Panc1 (cell line): ENCODE results near the gene KRT7. TPM values are rescaled to one million over a fixed set of nuclear protein-coding genes. Genes with fewer than 3 reads are reported as not detected.

ENCODE experiments used
- ATAC-seq: fragments of 200-7000 bp; cut with Tn5 transposase; 2 replicates; pipeline ENCODE4 v1.9.1; 2020; ENCODE audit warnings: mild to moderate bottlenecking, moderate library complexity
- Bru-seq: library from RNA; stranded (reverse); fragments of 400-500 nt; gene quantifications from one replicate; lab custom pipeline; 2021; lab: Mats Ljungman, UMichigan
- BruChase-seq, 2 experiments: library from RNA; stranded (reverse); fragments of 400-500 nt; gene quantifications; one replicate each; lab custom pipeline; 2021; lab: Mats Ljungman, UMichigan
- BruUV-seq: library from RNA; stranded (reverse); fragments of 400-500 nt; replicated peaks from 2 replicates; lab custom pipeline; 2021; lab: Mats Ljungman, UMichigan
- CTCF ChIA-PET: fragments of 300-600 bp; sonication (Branson Sonifier 250); formaldehyde crosslinking; loops from one replicate; lab custom pipeline; 2022; ENCODE audit warnings: antibody characterized with exemption; lab: Charles Lee
- POLR2A ChIA-PET: fragments of 300-600 bp; sonication (Branson Sonifier 250); formaldehyde crosslinking; loops from one replicate; lab custom pipeline; 2022; ENCODE audit warnings: antibody characterized with exemption; lab: Charles Lee
- DNase-seq: peaks from one replicate; pipeline ENCODE4 v3.0.0-alpha.2; 2010; ENCODE audit warnings: low read depth, low spot score
- H3K27ac ChIP-seq: 2 replicates; pipeline ENCODE4 v1.5.1; 2011; ENCODE audit warnings: mild to moderate bottlenecking, low read length, inconsistent platforms
- H3K27me3 ChIP-seq: fragments of 200-500 bp; sonication (Bioruptor generic); 2 replicates; pipeline ENCODE4 v1.6.0; 2014; ENCODE audit warnings: low read length, inconsistent platforms; ENCODE audit not compliant: control insufficient read depth, insufficient read depth
- H3K36me3 ChIP-seq: fragments of 200-500 bp; sonication (Bioruptor generic); 2 replicates; pipeline ENCODE4 v1.5.1; 2014; ENCODE audit warnings: inconsistent platforms, mild to moderate bottlenecking, low read length, moderate library complexity; ENCODE audit not compliant: control insufficient read depth, insufficient read depth
- H3K4me1 ChIP-seq: 2 replicates; pipeline ENCODE4 v1.5.1; 2011; ENCODE audit warnings: inconsistent platforms, mild to moderate bottlenecking, low read length, moderate library complexity; ENCODE audit not compliant: control insufficient read depth, insufficient read depth
- H3K4me3 ChIP-seq, 2 experiments: 2 replicates each; pipeline ENCODE4 v1.5.1; 2011 to 2012; ENCODE audit warnings: low read depth in 2 of 2, low read length in 2 of 2, mild to moderate bottlenecking in 2 of 2, inconsistent platforms in 1 of 2, moderate library complexity in 1 of 2
- H3K9me3 ChIP-seq: fragments of 200-500 bp; sonication (Bioruptor generic); 2 replicates; pipeline ENCODE4 v1.5.1; 2014; ENCODE audit warnings: low read depth, mild to moderate bottlenecking, inconsistent platforms, low read length, moderate library complexity; ENCODE audit not compliant: control insufficient read depth, insufficient read depth
- POLR2AphosphoS5 ChIP-seq: IDR thresholded peaks from 2 replicates; pipeline ENCODE4 v1.6.1; 2012; ENCODE audit warnings: mild to moderate bottlenecking, low read depth, low read length, moderate library complexity
- SIN3A ChIP-seq: IDR thresholded peaks from 2 replicates; pipeline ENCODE4 v1.6.1; 2012; ENCODE audit warnings: low read depth, mild to moderate bottlenecking, low read length, moderate library complexity, borderline replicate concordance; ENCODE audit not compliant: insufficient read depth
- TCF7L2 ChIP-seq: IDR thresholded peaks from 2 replicates; pipeline ENCODE4 v1.6.1; 2011; ENCODE audit warnings: mild to moderate bottlenecking, low read depth, low read length, inconsistent platforms
- in situ Hi-C: cut with HindIII; loops from 2 replicates; pipeline ENCODE4 v1.10.0; 2016; ENCODE audit warnings: low sequenced_read_pairs, low pct_unique_long_range_greater_than_20kb
- intact Hi-C: fragments of 100-400 bp; cut with micrococcal nuclease; formaldehyde crosslinking; loops from one replicate; pipeline ENCODE4 v1.10.0; 2022; ENCODE audit not compliant: unreplicated experiment
- long read RNA-seq: library from polyadenylated mRNA; unstranded; transcript quantifications from one replicate; pipeline ENCODE4 v2.0.0, GENCODE V29; 2021; ENCODE audit not compliant: unreplicated experiment
- polyA plus RNA-seq: library from polyadenylated mRNA; unstranded; fragments of >200 nt; gene quantifications from one replicate; pipeline ENCODE4 v1.2.1, GENCODE V29; 2012; ENCODE audit warnings: missing spikeins; ENCODE audit not compliant: insufficient read length
- total RNA-seq: library from RNA; stranded (reverse); gene quantifications from one replicate; pipeline ENCODE4 v1.2.1, GENCODE V29; 2021; ENCODE audit not compliant: unreplicated experiment
- TF ChIP-seq, protein P1 (sequence below): fragments of 450-650 bp; IDR thresholded peaks from 2 replicates; pipeline ENCODE4 v1.5.1; 2017; ENCODE audit warnings: mild to moderate bottlenecking
- TF ChIP-seq, protein P2 (sequence below), 2 experiments: IDR thresholded peaks; 2 replicates each; pipeline ENCODE4 v1.6.1; 2011 to 2012; ENCODE audit warnings: low read depth in 2 of 2, control low read depth in 1 of 2, low read length in 1 of 2, mild to moderate bottlenecking in 1 of 2, moderate library complexity in 1 of 2; ENCODE audit not compliant: insufficient read depth in 1 of 2

Gene KRT7
- total RNA-seq (16.8 TPM), Bru-seq, nascent RNA (percentile 45 among the genes with signal in this experiment), BruChase-seq, experiment 1, labeled RNA remaining after a 2-hour chase (percentile 42 among the genes with signal in this experiment), BruChase-seq, experiment 2, labeled RNA remaining after a 6-hour chase (percentile 44 among the genes with signal in this experiment)
- polyA plus RNA-seq, result 19.1 TPM
- long read RNA-seq, partial matches to known transcripts, result 0 of 3 reads
- long read RNA-seq, other reads (novel, unspliced or antisense), result 2 of 3 reads

DNA sequence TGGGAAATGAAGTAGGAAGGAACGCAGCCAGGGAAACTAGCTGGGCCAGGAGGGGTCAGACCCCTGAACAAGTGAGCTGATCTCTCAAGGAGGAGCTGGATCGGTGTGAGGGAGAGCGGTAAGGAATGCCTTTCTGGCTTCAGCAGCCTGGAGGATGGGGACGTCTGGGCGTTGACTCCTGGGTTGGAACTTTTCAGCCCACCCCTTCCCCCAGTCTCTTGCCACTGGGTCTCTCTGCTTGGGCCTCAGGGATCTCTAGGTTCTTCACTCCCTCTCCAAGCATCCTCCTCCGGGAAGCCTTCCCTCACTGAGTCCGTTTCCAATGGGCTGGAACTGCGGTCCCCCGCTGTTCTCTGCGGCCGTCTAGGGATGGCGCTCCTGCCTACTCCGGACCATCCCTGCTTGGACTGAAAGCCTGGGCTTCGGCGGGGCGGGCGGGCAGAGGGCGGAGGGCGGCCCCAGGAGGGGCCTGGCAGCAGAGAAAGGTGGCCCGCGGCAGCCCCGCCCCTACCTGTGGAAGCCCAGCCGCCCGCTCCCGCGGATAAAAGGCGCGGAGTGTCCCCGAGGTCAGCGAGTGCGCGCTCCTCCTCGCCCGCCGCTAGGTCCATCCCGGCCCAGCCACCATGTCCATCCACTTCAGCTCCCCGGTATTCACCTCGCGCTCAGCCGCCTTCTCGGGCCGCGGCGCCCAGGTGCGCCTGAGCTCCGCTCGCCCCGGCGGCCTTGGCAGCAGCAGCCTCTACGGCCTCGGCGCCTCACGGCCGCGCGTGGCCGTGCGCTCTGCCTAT lies at the start of gene KRT7:
Gene KRT7, plus strand, starts transcription at position 570 of the 788 bp plus-strand sequence. Its CDS starts 54 bp downstream, at position 624.
- Histone ChIP-seq H3K36me3 (no peaks in the 10 kb centered on the region), H3K27ac (peak within 1 kb of the TSS; percentile 83), H3K4me3 (no peak within 1 kb of the TSS), H3K9me3 (no peaks in the 10 kb centered on the region), H3K4me1 (peaks cover 49% of the 10 kb centered on the region), H3K27me3 (no peaks in the 10 kb centered on the region)
- intact Hi-C loops (no loop called here), in situ Hi-C loops (no loop called here)
- no peak for DNase-seq
- ATAC-seq, result no peak
- BruUV-seq, result no TSS peak
- ChIA-PET CTCF (no interaction called here), POLR2A (no interaction called here)
- TF ChIP-seq POLR2AphosphoS5 (no peak), TCF7L2 (no peak), SIN3A (no peak)
- TF ChIP-seq, protein P1, sequence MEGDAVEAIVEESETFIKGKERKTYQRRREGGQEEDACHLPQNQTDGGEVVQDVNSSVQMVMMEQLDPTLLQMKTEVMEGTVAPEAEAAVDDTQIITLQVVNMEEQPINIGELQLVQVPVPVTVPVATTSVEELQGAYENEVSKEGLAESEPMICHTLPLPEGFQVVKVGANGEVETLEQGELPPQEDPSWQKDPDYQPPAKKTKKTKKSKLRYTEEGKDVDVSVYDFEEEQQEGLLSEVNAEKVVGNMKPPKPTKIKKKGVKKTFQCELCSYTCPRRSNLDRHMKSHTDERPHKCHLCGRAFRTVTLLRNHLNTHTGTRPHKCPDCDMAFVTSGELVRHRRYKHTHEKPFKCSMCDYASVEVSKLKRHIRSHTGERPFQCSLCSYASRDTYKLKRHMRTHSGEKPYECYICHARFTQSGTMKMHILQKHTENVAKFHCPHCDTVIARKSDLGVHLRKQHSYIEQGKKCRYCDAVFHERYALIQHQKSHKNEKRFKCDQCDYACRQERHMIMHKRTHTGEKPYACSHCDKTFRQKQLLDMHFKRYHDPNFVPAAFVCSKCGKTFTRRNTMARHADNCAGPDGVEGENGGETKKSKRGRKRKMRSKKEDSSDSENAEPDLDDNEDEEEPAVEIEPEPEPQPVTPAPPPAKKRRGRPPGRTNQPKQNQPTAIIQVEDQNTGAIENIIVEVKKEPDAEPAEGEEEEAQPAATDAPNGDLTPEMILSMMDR, result no peak
- TF ChIP-seq, protein P2, sequence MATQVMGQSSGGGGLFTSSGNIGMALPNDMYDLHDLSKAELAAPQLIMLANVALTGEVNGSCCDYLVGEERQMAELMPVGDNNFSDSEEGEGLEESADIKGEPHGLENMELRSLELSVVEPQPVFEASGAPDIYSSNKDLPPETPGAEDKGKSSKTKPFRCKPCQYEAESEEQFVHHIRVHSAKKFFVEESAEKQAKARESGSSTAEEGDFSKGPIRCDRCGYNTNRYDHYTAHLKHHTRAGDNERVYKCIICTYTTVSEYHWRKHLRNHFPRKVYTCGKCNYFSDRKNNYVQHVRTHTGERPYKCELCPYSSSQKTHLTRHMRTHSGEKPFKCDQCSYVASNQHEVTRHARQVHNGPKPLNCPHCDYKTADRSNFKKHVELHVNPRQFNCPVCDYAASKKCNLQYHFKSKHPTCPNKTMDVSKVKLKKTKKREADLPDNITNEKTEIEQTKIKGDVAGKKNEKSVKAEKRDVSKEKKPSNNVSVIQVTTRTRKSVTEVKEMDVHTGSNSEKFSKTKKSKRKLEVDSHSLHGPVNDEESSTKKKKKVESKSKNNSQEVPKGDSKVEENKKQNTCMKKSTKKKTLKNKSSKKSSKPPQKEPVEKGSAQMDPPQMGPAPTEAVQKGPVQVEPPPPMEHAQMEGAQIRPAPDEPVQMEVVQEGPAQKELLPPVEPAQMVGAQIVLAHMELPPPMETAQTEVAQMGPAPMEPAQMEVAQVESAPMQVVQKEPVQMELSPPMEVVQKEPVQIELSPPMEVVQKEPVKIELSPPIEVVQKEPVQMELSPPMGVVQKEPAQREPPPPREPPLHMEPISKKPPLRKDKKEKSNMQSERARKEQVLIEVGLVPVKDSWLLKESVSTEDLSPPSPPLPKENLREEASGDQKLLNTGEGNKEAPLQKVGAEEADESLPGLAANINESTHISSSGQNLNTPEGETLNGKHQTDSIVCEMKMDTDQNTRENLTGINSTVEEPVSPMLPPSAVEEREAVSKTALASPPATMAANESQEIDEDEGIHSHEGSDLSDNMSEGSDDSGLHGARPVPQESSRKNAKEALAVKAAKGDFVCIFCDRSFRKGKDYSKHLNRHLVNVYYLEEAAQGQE (IDR thresholded peaks at IDR 0.05; ENCODE audit: insufficient read depth in 1 of 2, low read depth in 2 of 2, low read length in 1 of 2), result no peak

DNA sequence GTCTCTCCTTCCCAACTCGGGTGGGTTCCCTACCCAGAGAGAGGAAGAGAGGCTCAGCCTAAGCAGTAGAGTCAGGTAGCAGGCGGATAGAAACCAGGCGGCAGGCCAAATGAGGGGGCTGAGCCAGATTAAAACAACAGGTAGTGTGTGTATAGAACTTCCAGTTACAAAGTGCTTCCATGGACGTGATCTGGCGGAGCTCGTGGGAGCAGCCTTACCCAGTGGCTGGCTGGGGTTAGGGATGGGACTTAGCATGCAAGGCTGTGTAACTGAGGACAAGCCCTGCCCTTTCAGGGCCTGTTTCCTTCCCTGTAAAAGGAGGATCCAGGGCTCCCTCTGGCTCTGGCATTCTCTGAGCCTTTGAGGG lies 49.5 kb upstream of the KRT7 start:
- Histone ChIP-seq H3K9me3 (no peaks in the 10 kb centered on the region), H3K27me3 (no peaks in the 10 kb centered on the region), H3K4me1 (peaks cover 77% of the 10 kb centered on the region), H3K4me3 (no peak overlapping the region), H3K36me3 (no peaks in the 10 kb centered on the region), H3K27ac (peak overlapping the region; percentile 75)
- POLR2A ChIA-PET, result no interaction called here
- no TSS peak for BruUV-seq
- in situ Hi-C loops, result no loop called here
- CTCF ChIA-PET, result interaction anchor here (0.6 kb wide), 2 partner anchors 60 to 829 kb away, joined by 3 to 4 read pairs; no protein-coding TSS in a partner anchor
- TF ChIP-seq, protein P1, result no peak
- TF ChIP-seq POLR2AphosphoS5 (no peak), TCF7L2 (no peak), SIN3A (no peak)
- TF ChIP-seq, protein P2 (IDR thresholded peaks at IDR 0.05; ENCODE audit: insufficient read depth in 1 of 2, low read depth in 2 of 2, low read length in 1 of 2), result no peak
- DNase-seq, result no peak
- ATAC-seq, result 0 out of 2 replicates have a peak, but pooled peaks have one; percentile 10
- intact Hi-C loops, result no loop called here
